ENCODE data around the gene CD160.
"Not testable (repeated sequence)": the region's sequence is repeated elsewhere in the genome, so short reads cannot be mapped to it uniquely, and the experiment has no call there.

The CD160 gene

DNA sequence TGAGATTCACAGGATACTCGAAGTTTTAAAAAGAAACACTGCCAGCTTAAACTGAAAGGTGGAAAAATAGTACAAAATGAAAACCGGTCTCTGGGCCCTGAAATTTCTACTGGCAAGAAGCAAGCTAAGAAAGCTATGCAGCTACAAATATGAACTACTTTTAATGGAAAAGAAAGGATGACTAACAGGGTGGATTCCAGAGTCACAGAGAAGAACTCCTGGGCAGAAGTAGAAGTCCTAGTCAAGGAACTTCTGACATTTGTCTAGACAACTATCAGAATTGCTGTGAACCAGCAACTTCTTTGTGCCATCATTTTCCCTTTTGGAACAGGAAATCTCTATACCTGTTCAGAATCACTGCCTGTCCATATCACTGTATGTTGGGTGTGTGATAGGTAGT, 38.1 kb downstream of the CD160 start:
- in situ Hi-C loops (cut with HindIII; ENCODE audit: low sequenced_read_pairs): no loop called here

DNA sequence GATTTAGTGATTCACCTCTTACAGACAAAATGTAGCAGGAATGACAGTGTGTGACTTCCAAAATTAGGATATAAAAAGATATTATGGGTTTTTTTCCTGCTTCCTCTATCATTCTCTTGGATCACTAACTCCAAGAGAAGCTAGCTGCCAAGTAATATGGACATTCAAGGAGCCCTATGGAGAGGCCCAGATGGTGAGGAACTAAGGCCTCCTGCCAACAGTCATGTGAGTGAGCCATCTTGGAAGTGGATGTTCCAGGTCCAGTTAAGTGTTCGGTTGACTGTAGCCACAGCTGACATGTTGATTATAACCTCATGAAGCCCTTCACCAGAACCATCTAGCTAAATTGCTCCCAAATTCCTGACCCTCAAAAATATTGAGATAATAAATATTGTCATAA, 38.8 kb downstream of the CD160 start:
- in situ Hi-C loops (cut with HindIII; ENCODE audit: low sequenced_read_pairs): no loop called here

GRCh38 chr1:145758575-145758974, 39.3 kb downstream of the CD160 start:
- in situ Hi-C loops (cut with HindIII; ENCODE audit: low sequenced_read_pairs): no loop called here

GRCh38 chr1:145759721-145760120, 40.4 kb downstream of the CD160 start:
- in situ Hi-C loops (cut with HindIII; ENCODE audit: low sequenced_read_pairs): no loop called here

DNA sequence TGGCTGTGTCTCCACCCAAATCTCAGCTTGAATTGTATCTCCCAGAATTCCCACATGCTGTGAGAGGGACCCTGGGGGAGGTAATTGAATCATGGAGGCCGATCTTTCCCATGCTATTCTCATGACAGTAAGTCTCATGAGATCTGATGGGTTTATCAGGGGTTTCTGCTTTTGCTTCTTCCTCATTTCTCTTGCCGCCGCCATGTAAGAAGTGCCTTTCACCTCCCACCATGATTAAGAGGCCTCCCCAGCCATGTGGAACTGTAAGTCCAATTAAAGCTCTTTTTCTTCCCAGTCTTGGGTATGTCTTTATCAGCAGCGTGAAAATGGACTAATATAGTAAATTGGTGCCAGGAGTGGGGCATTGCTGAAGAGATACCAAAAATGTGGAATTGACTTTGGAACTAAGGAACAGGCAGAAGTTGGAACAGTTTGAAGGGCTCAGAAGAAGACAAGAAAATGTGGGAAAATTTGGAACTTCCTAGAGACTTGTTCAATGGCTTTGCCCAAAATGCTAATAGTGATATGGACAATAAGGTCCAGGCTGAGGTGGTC, 41.2 kb downstream of the CD160 start:
- in situ Hi-C loops (cut with HindIII; ENCODE audit: low sequenced_read_pairs): not testable (repeated sequence)

DNA sequence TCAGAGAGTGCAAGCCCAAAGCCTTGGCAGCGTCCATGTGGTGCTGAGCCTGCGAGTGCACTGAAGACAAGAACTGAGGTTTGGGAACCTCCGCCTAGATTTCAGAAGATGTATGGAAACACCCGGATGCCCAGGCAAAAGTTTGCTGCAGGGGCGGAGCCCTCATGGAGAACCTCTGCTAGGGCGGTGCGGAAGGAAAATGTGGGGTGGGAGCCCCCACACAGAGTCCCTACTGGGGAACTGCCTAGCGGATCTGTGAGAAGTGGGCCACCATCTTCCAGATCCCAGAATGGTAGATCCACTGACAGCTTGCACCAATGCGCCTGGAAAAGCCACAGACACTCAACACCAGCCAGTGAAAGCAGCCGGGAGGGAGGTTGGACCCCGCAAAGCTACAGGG, 42.2 kb downstream of the CD160 start:
- in situ Hi-C loops (cut with HindIII; ENCODE audit: low sequenced_read_pairs): not testable (repeated sequence)

GRCh38 chr1:145762001-145762400, 42.7 kb downstream of the CD160 start:
- in situ Hi-C loops (cut with HindIII; ENCODE audit: low sequenced_read_pairs): not testable (repeated sequence)

- in situ Hi-C loops (cut with HindIII; ENCODE audit: low sequenced_read_pairs): not testable (repeated sequence)
Measured at GRCh38 chr1:145764231-145764940, 45.1 kb downstream of the CD160 start.

- in situ Hi-C loops (cut with HindIII; ENCODE audit: low sequenced_read_pairs): not testable (repeated sequence)
Measured at GRCh38 chr1:145765127-145765526, 45.8 kb downstream of the CD160 start.

GRCh38 chr1:145765585-145766360, 46.5 kb downstream of the CD160 start:
- in situ Hi-C loops (cut with HindIII; ENCODE audit: low sequenced_read_pairs): not testable (repeated sequence)

- in situ Hi-C loops (cut with HindIII; ENCODE audit: low sequenced_read_pairs): not testable (repeated sequence)
Measured at GRCh38 chr1:145766926-145767325, 47.6 kb downstream of the CD160 start.

- in situ Hi-C loops (cut with HindIII; ENCODE audit: low sequenced_read_pairs): not testable (repeated sequence)
Measured at GRCh38 chr1:145768004-145768403, 48.7 kb downstream of the CD160 start.

- in situ Hi-C loops (cut with HindIII; ENCODE audit: low sequenced_read_pairs): no loop called here
Measured at GRCh38 chr1:145771056-145771455, 51.8 kb downstream of the CD160 start.

GRCh38 chr1:145773423-145773822, 54.1 kb downstream of the CD160 start:
- in situ Hi-C loops (cut with HindIII; ENCODE audit: low sequenced_read_pairs): no loop called here

- in situ Hi-C loops (cut with HindIII; ENCODE audit: low sequenced_read_pairs): no loop called here
Measured at GRCh38 chr1:145777357-145778145, 58.3 kb downstream of the CD160 start.

- in situ Hi-C loops (cut with HindIII; ENCODE audit: low sequenced_read_pairs): no loop called here
Measured at GRCh38 chr1:145778146-145778540, 58.8 kb downstream of the CD160 start.

GRCh38 chr1:145782272-145783099, 63.2 kb downstream of the CD160 start:
- in situ Hi-C loops (cut with HindIII; ENCODE audit: low sequenced_read_pairs): loop anchor here (5.0 to 10.0 kb wide), 3 partner anchors 48 to 80 kb away; partner anchors contain the start of gene PIAS3

GRCh38 chr1:145784409-145784808, 65.1 kb downstream of the CD160 start:
- in situ Hi-C loops (cut with HindIII; ENCODE audit: low sequenced_read_pairs): loop anchor here (5.0 to 10.0 kb wide), 3 partner anchors 50 to 82 kb away; partner anchors contain the start of gene PIAS3

- in situ Hi-C loops (cut with HindIII; ENCODE audit: low sequenced_read_pairs): loop anchor here (10.0 kb wide), 1 partner anchor 51 kb away; no protein-coding TSS in a partner anchor
Measured at GRCh38 chr1:145785547-145785946, 66.2 kb downstream of the CD160 start.

DNA sequence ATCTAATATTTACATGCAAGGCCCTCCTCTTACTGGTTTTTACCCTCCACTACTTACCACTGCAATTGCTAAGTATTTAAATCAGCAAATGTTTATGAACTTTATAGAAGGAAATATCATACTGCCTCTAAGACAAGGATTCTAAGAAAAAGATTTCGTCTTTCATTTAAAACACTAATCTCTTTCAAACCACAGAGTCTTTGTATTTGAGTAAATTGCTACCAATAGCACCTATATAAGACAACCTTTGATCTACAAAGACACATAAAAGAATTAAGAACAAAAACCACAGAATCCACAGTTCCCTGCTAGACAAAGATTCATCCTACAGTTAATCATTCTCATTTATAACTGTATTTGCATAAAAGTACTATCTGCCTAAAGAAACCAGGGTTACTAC, 67.0 kb downstream of the CD160 start:
- in situ Hi-C loops (cut with HindIII; ENCODE audit: low sequenced_read_pairs): loop anchor here (10.0 kb wide), 1 partner anchor 51 kb away; no protein-coding TSS in a partner anchor
